Tibial nerve (tissue), 4 donors: Measurements from ENCODE around the gene GLRB.

Source experiments
- EP300 ChIP-seq, 2 donors: sonication (generic); formaldehyde crosslinking; IDR thresholded peaks; one replicate each; pipeline ENCODE4 v1.6.1; 2017; ENCODE audit warnings: antibody characterized with exemption in 2 of 2, mild to moderate bottlenecking in 1 of 2
- POLR2A ChIP-seq, 2 donors: fragments of 450-650 bp; IDR thresholded peaks; one replicate each; pipeline ENCODE4 v1.6.1; 2017; ENCODE audit warnings: antibody characterized with exemption in 2 of 2, mild to moderate bottlenecking in 2 of 2, moderate library complexity in 2 of 2
- TF ChIP-seq, protein P1 (sequence below), 5 experiments: fragments of 200-600 bp in 3 of 5; fragments of 450-650 bp in 2 of 5; sonication (generic) in 3 of 5; IDR thresholded peaks; one replicate each; pipeline ENCODE4 v1.5.1; 2016 to 2019; ENCODE audit warnings: antibody characterized with exemption in 5 of 5, mild to moderate bottlenecking in 3 of 5, moderate library complexity in 2 of 5

DNA sequence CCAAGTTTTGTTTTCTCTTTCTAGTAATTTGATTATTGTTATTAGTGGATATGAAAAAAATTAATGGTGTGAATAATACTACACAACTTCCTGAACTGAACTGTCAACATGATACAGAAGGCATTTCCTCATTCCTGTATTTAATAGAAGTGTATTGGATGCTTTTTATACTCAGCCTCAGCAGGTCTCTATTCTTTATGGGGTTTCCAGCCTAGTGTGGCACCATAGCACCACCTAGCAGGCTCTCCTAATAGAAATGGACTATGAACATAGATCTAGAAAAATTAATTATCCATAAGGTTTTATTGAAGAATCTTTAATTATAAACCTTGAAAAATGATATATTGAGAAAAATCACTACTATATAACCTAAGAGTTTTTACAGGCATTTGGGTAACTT, 52.4 kb downstream of the GLRB start:
- TF ChIP-seq, protein P1, sequence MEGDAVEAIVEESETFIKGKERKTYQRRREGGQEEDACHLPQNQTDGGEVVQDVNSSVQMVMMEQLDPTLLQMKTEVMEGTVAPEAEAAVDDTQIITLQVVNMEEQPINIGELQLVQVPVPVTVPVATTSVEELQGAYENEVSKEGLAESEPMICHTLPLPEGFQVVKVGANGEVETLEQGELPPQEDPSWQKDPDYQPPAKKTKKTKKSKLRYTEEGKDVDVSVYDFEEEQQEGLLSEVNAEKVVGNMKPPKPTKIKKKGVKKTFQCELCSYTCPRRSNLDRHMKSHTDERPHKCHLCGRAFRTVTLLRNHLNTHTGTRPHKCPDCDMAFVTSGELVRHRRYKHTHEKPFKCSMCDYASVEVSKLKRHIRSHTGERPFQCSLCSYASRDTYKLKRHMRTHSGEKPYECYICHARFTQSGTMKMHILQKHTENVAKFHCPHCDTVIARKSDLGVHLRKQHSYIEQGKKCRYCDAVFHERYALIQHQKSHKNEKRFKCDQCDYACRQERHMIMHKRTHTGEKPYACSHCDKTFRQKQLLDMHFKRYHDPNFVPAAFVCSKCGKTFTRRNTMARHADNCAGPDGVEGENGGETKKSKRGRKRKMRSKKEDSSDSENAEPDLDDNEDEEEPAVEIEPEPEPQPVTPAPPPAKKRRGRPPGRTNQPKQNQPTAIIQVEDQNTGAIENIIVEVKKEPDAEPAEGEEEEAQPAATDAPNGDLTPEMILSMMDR (IDR thresholded peaks at IDR 0.05) = peak in 1 of 5 experiments; percentile 14
- TF ChIP-seq POLR2A (IDR thresholded peaks at IDR 0.05) = no peak
- TF ChIP-seq EP300 (IDR thresholded peaks at IDR 0.05) = no peak
